SK-MEL-5 (cell line): ENCODE measurements around the gene BIVM. TPM values are rescaled to one million over a fixed set of nuclear protein-coding genes. Genes with fewer than 3 reads are reported as not detected.

Experiments used
- DNase-seq: peaks from one replicate; pipeline ENCODE4 v3.0.0-alpha.2; 2016; ENCODE audit warnings: low read depth, low spot score
- in situ Hi-C: cut with HindIII; loops from 2 replicates; pipeline ENCODE4 v1.10.0; 2016; ENCODE audit warnings: low sequenced_read_pairs, high pct_unique_total_duplicates, low pct_unique_long_range_greater_than_20kb
- polyA plus RNA-seq, 2 experiments: library from polyadenylated mRNA; depleted of rRNA; stranded (reverse); fragments of >200 nt; gene quantifications; 2 replicates each; pipeline ENCODE4 v1.2.3, GENCODE V29; 2015
- total RNA-seq: library from RNA; depleted of rRNA; stranded (reverse); fragments of >200 nt; shearing (Covaris generic); gene quantifications from 2 replicates; pipeline ENCODE4 v1.2.3, GENCODE V29; 2014; rRNA removed

Gene BIVM
- total RNA-seq = 15.5 and 17.2 TPM in 2 replicates
- polyA plus RNA-seq (2015; cell fraction: cytosol; rRNA removed) = 10.5 and 10.8 TPM in 2 replicates
- 36.7 and 48.3 TPM in 2 replicates for polyA plus RNA-seq (2015; cell fraction: nucleus; rRNA removed)

- DNase-seq = no peak
- in situ Hi-C loops = no loop called here
These were observed at the start of gene BIVM, which contains the start of gene POGLUT2 for GRCh38 chr13:102798581-102799425. TSS of gene BIVM (plus strand) at chr13:102799119. CDS start at chr13:102807268, 8,149 bp downstream. TSS of gene POGLUT2 (minus strand) at chr13:102798976. CDS start at chr13:102798670, 306 bp downstream.

DNA sequence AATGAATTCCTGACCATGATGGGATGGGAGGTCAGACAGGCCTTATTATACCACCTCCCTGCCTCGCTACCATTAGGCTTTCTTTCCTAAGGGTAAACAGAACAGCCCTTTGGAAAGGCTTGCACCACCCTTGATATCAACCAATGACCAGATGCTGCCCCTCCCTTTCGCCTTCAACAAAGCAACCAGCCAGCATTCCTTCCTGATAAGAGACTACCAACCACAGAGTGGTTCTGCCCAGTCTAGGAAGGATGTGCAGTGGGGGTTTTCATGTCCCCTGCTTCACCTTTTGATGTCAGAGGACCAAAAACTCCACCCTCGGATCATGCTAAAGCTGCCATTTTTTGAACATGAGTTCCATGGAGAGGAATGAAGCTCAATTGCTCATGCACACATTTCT, 47.0 kb upstream of the BIVM start:
- in situ Hi-C loops = no loop called here
- no peak for DNase-seq

GRCh38 chr13:102757006-102757405, 41.9 kb upstream of the BIVM start:
- DNase-seq = no peak
- in situ Hi-C loops = no loop called here

DNA sequence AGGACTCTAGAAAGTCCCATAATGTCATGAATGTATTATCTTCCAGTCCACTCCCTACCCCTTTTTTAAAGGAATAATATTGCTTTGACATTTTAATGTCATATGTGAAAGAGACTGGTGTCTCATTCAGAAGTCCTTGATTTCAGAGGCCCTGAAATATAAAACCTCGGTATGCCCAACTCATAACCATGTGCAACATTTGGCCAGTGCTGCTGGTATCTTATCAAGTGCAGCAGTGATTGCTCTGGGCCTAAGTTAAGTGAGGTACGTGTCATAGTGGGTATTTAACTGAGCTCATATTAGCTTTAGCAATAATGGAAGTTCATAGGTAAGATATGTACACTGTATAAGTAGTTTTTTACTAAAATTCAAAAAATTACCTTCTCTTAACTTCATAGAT, 40.1 kb upstream of the BIVM start:
- DNase-seq = no peak
- in situ Hi-C loops = no loop called here

DNA sequence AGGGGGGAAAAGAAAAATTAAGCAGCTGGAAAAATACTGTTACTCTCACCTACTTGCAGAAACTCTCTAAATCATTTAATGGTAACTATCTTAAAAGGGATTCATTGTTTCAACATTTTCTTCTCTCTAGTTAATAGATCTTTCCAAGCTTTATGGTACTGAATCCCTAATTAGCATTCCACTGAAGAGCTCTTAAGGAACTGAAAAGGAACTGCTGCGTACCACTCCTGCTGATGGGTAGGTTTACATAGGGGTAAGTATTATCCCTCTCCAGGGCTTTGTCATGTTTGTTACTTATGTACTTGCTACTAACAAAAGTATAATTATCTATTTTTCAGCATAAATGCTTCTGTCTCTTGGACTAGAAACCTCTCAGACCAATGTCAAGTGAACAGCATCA, 37.8 kb upstream of the BIVM start:
- no peak for DNase-seq
- in situ Hi-C loops = no loop called here

GRCh38 chr13:102763741-102764140, 35.2 kb upstream of the BIVM start:
- in situ Hi-C loops = no loop called here
- DNase-seq = no peak

- peak; percentile 9 for DNase-seq
- in situ Hi-C loops = no loop called here
These were observed 30.0 kb upstream of the BIVM start for GRCh38 chr13:102768909-102769308.

DNA sequence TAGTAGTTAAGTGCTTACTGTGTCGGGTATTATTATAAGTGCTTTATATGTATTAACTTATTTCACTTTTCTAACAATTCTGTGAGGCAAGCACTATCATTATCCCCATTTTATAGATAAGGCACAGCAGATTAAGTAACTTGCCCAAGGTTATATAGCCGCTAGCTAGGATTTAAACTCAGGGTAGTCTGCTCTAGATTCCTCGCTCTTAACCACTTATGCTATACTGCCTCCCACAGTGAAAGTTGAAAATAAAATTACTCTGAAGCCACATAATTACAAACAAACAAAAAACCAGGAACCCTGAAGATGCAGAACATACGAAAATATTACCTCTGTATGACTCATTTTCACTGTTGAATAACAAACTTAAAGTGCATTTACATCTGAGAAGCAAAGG, 29.2 kb upstream of the BIVM start:
- peak; percentile 24 for DNase-seq
- in situ Hi-C loops = no loop called here

- DNase-seq = no peak
- in situ Hi-C loops = no loop called here
These were observed 28.5 kb upstream of the BIVM start for GRCh38 chr13:102770435-102770834.

GRCh38 chr13:102771298-102772041, 27.4 kb upstream of the BIVM start:
- in situ Hi-C loops = no loop called here
- no peak for DNase-seq

DNA sequence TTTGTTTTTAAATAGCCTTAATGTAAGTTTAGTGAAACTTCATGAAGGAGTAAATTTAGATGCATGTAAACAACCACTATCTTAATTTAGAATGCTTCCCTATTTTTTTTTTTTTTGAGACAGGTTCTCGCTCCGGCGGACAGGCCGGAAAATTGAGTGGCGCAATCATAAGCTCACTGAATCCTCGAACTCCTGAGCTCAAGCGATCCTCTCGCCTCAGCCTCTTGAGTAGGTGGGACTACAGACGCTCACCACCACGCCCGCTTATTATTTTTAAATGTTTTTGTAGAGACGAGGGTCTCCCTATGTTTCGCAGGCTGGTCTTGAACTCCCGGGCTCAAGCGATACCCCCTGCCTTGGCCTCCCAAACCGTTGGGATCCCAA, 26.9 kb upstream of the BIVM start:
- DNase-seq = no peak
- in situ Hi-C loops = no loop called here

GRCh38 chr13:102773441-102774213, 25.3 kb upstream of the BIVM start, which contains the start of gene TEX30:
TSS of gene TEX30 (minus strand) at chr13:102773786. CDS start at chr13:102770026, 3,760 bp downstream.
- peak; percentile 81 for DNase-seq
- in situ Hi-C loops = no loop called here

DNA sequence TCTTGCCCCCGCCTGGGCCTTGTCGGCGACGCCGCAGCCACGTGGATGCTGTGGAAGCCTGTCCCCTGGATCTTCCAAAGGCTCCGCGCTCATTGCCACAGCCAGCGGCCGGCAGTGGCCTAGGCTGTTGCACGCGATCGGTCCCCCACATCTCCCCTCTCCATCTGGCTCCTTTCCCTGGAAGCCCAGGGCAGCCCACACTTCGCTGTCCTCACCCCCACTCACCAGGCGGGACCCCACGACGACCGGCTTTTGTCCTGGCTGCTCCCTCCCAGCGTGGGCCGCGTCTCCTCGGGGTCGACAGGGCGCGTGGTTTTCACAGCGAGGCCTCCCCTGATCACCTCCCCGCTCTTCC, 24.7 kb upstream of the BIVM start:
- in situ Hi-C loops = no loop called here
- no peak for DNase-seq

DNA sequence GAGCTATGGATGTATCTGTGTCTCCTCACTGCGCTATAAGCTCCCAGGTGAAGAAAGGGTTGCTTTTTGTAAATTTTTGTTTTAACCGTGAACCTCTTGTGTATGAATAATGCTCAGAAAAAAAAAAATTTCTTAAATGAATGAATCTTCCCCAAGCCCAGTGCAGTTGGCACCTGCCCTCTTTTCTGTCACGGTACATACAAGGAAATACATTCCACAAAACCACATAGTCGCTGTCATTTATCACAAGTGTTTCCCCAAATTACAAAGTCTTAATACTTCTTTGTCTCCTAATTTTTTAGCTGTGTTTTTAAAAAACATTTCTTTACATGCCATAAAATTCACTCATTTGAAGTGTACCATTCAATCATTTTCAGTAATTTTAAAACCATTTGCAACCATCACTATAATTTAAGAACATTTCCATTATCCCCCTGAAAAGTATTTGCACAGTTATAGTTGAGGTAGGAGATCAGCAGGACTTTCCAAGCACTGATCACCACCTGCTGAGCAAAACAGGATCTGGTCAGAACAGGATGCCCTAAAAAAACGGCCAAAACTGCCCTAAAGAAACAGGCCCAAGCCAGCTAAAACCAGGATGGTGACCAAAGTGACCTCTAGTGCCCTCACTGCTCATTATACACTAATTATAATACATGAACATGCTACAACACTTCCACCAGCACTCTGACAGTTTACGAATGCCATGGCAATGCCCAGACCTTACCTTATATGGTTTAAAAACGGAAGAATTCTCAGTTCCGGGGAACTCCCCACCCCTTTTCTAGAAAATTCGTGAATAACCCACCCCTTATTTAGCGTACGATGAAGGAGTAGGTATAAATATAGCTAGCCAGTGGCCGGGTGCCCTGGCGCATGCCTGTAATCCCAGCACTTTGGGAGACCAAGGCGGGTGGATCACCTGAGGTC, 24.1 kb upstream of the BIVM start:
- in situ Hi-C loops = no loop called here
- DNase-seq = no peak

GRCh38 chr13:102776271-102776670, 22.6 kb upstream of the BIVM start:
- no peak for DNase-seq
- in situ Hi-C loops = no loop called here

- in situ Hi-C loops = no loop called here
- no peak for DNase-seq
These were observed 21.2 kb upstream of the BIVM start for GRCh38 chr13:102777736-102778135.
